Dermis microvascular lymphatic vessel endothelial cell (primary cell): Measurements from ENCODE around the gene CCDC150. TPM values are rescaled to one million over a fixed set of nuclear protein-coding genes. Genes with fewer than 3 reads are reported as not detected.

ENCODE experiments used
- DNase-seq, 2 donors: peaks; one replicate each; pipeline versions ENCODE4 v3.0.0 to v3.0.0-alpha.2; 2010; ENCODE audit warnings: low read depth in 2 of 2
- total RNA-seq: library from RNA; depleted of rRNA; stranded (reverse); fragments of >200 nt; gene quantifications from 2 replicates; pipeline ENCODE4 v1.2.1, GENCODE V29; 2014

CCDC150 gene
- total RNA-seq, 1 donor from 2014 or later, result 5.5 TPM

GRCh38 chr2:196767101-196767500, 127.6 kb downstream of the CCDC150 start:
- no peak for DNase-seq

Other genes with a start within 250 kb of the CCDC150 start
- gene HECW2, start 46.2 kb upstream of the CCDC150 start, total RNA-seq, result 40.3 and 55.6 TPM in 2 replicates
- 37.7 and 38.6 TPM in 2 replicates for gene GTF3C3, start 160.0 kb downstream of the CCDC150 start, total RNA-seq
- under 0.01 and 0.13 TPM in 2 replicates for gene C2orf66, start 169.6 kb downstream of the CCDC150 start, total RNA-seq